Neural cell (in vitro differentiated cells): Measurements from ENCODE around the gene ELK4.

Source experiments
- EP300 ChIP-seq: fragments of 450-650 bp; conservative IDR thresholded peaks from 2 replicates; pipeline ENCODE4 v1.6.1; 2014; ENCODE audit warnings: antibody characterized with exemption, mild to moderate bottlenecking, moderate library complexity; ENCODE audit not compliant: poor library complexity, severe bottlenecking
- EZH2 ChIP-seq: fragments of 200-600, 300-800 bp; shearing (Covaris generic), sonication (generic); IDR thresholded peaks from 2 replicates; pipeline ENCODE4 v1.6.1; 2014; ENCODE audit warnings: antibody characterized with exemption, low read length, borderline replicate concordance, mild to moderate bottlenecking; ENCODE audit not compliant: insufficient read depth, poor library complexity, severe bottlenecking
- POLR2AphosphoS5 ChIP-seq: IDR thresholded peaks from 2 replicates; pipeline ENCODE4 v1.6.1; 2012
- RAD21 ChIP-seq: fragments of 450-650 bp; conservative IDR thresholded peaks from 2 replicates; pipeline ENCODE4 v1.6.1; 2014; ENCODE audit warnings: antibody characterized with exemption, mild to moderate bottlenecking, moderate library complexity
- SMC3 ChIP-seq: fragments of 450-650 bp; conservative IDR thresholded peaks from 2 replicates; pipeline ENCODE4 v1.6.1; 2014; ENCODE audit warnings: antibody characterized with exemption, mild to moderate bottlenecking, moderate library complexity; ENCODE audit not compliant: poor library complexity
- TF ChIP-seq, protein P1 (sequence below): fragments of 450-650 bp; IDR thresholded peaks from 2 replicates; pipeline ENCODE4 v1.5.1; 2014; ENCODE audit warnings: antibody characterized with exemption, mild to moderate bottlenecking, moderate library complexity; ENCODE audit not compliant: poor library complexity, severe bottlenecking

- TF ChIP-seq, protein P1, sequence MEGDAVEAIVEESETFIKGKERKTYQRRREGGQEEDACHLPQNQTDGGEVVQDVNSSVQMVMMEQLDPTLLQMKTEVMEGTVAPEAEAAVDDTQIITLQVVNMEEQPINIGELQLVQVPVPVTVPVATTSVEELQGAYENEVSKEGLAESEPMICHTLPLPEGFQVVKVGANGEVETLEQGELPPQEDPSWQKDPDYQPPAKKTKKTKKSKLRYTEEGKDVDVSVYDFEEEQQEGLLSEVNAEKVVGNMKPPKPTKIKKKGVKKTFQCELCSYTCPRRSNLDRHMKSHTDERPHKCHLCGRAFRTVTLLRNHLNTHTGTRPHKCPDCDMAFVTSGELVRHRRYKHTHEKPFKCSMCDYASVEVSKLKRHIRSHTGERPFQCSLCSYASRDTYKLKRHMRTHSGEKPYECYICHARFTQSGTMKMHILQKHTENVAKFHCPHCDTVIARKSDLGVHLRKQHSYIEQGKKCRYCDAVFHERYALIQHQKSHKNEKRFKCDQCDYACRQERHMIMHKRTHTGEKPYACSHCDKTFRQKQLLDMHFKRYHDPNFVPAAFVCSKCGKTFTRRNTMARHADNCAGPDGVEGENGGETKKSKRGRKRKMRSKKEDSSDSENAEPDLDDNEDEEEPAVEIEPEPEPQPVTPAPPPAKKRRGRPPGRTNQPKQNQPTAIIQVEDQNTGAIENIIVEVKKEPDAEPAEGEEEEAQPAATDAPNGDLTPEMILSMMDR, result no peak
- TF ChIP-seq EZH2, result no peak
- no peak for TF ChIP-seq POLR2AphosphoS5
- no peak for TF ChIP-seq SMC3
- TF ChIP-seq RAD21, result no peak
- no peak for TF ChIP-seq EP300
These were observed 18.4 kb upstream of the ELK4 start for GRCh38 chr1:205650241-205650640.
